HG03442 (cell line): Measurements from ENCODE around the gene NELFA.

ENCODE experiments used
- ATAC-seq: cut with Tn5 transposase; IDR thresholded peaks from one replicate; pipeline ENCODE4 v1.9.1; 2021; ENCODE audit warnings: mild to moderate bottlenecking, moderate library complexity; ENCODE audit not compliant: unreplicated experiment

Gene NELFA

DNA sequence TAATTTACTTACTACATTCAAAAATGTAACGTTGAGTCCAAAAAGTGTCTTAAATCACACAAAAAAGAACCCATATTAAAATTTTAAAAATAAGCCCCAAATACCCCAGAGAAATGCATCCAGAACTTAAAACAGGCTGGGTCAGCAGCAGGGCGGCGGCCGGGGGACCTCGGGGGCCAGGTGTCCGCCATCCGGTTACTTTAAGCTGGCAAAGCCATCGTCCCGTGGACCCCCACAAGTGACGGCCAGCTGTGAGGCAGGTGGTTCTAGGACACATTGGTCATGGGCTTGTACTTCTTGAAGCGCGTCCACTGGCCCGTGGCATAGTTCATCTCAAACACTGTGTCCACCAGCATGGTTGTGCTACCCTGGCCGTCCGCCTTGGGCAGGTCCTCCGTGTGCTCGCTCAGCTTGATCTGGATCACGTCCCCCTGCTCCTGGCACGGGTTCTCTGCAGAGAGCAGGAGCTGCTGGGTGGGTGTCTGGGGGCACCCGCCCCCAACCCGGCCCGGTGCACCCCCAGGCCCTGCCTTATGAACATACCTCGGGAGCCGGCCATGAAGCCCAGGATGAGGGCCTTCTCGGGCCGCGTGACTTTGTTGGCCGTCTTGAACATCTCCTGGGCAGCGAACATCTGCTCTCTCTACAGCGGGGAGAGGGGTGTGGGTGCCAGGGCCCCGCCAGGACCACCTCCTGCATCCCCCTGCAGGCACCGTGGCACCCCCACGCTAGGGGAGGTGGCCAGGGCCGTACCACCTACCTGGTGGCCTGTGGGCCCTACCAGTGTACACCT is 25.5 kb downstream of the NELFA start:
- ATAC-seq: no peak

DNA sequence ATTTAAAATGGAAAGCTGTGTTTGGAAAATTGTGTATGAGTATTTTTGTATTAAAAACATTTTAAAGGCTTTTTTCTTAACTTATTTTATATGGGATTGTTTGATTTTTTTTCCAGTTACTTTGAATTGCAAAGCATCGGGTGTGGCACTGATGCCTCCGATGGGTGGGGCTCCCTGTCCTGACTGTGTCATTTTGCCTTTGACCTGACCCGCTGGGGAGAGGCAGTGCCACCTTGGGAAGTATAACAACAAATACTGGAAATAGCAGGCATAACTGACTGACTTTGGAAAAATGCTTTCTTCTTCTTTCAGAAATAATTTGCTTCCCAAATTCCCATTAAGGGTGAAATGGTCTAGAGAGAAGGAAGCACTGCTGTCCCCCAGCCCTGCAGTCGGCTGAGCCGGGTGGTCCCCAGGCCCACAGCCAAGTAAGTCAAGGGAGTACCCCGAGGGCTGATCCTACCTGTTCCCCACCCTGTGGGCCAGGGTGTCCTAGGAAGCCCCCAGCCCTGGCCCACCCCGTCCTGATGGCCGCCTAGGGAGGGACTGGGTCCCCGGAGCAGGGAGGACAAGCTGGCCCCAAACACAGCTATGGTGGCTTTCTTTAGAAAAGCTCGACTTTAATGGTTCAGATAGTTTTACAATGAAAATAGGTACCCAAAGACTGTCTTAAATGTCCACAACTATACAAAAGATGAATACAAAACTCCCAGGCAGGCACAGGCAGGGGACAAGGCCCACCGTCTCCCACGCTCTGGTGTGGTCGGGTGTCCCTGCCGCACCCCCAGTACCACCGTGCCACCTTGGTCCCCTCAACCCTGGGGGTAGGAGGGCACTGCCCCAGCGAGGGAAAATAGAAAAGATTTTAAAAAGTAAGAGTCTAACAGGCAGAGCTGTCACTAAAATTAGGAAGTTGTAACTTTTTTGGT is 26.4 kb downstream of the NELFA start:
- ATAC-seq: no peak

DNA sequence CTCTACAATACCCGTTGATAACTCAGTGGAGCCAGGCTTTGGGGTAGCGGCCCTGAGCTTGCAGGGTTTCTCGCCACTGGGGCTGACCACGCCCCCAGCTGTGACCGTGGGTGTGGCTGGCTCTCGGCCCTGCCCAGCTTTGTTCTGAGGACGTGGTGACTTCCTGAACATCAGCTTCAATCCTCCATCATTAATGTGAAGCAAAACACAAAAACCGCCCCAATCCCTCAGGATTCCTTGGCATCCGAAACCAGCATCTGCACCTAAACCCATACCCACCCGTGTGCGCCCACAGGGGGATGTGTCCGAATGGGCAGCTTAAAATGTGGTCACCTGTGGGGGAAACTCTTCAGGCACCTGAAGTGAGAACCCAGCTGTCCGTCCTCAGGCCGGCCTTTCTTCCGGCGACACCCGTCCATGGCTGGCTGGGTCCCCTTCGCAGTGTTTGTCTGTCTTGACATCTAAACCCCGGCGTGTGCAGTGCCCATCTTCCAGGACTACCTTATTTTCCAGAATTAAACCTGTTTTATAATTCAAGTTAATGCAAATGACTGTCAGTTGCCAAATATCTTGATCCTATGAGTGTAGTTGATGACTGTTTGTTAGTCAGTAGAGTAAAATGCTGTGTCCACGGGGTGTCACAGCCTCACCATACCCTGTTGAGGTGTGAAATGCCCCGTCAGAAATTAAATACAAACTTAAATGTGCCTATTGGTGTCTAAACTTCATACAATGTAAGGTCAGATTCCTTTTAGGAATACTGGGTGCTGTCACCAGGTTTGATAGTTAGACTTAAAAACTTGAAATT is 27.3 kb downstream of the NELFA start:
- ATAC-seq: no peak

DNA sequence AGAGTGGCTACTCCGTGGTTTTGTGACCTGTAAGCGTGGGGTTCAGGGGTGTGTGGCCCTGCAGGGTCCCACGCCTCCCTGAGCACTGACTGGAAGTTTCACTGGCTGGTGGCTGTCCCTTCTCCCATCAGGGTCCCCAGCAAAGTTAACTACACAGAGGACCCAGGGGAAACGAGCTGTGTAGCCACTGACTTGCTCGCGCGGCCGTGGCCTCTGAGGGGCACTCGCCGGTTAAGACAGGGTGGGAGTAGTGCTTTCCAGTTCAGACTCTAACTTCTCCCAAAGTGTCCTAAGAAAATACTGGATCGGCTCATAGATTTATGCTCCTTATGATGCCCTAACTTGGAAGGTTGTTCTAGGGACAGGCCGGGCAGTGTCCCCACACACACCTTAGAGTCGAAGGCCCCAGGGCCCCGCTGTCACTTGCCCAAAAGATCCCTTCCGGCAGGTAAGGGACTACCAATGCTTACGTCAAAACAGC is 28.2 kb downstream of the NELFA start:
- ATAC-seq: no peak

DNA sequence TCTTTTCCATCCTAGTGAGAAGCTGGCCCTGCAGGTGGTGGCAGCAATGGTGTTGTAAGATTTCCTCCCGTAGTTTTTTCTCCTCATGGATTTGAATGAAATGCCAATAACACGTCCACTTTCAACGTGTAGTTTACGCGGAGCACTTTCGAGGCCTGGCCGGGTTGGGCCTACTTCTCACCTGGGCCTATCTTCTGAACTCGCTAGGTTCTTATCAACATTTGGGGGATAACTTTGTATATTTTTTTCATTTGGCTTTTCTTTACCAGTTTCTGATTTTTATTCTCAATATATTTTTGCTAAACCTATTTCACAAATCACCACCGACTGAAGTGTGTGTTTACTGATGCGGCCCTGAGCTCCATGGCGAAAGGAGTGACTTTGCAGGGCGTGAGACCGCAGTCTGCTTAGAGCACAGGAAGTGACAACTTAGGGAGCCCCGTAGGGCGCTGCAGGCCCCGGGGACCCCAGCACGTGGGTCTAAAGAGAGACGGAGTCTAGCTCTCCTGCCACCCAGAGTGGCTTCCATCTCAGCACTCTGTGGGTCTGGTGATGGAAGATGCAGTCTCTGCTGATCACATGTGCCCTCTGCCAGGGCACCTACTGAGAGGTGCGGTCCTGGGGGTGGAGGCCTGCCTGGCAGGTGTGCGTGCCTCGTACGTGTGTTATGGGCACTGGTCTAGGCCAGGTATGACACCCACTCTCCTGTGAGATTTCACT is 29.1 kb downstream of the NELFA start:
- no peak for ATAC-seq

DNA sequence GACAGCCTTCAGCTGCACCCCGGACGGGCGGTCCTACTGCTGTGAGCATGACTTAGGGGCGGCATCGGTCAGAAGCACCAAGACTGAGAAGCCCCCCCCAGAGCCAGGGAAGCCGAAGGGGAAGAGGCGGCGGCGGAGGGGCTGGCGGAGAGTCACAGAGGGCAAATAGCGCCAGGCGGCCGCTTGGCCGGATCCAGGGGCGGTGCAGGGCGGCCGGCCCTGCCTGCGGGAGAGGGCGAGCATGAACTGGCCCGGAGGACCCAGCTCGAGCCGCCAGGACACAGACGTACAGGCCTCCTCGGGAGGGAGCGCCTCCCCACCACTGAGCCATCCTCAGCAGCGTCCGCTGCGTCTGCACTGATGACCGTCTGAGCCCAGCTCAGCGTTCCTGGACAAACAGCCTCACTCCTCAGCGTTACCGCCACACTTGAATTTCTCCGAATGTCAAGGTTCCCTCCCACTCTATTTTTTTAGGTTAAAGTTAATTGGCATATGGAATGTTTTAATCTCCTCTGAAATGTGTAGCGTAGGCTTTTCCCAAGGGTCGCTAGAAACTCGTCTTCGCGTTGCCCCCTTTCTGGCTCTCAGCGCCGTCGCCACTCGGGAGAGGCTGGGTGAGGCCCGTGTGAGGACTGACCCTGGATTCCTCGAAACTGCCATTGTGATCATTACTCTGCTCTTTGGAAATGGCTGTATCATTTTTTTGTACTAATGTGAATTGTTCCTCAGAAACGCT is 29.9 kb downstream of the NELFA start:
- no peak for ATAC-seq

DNA sequence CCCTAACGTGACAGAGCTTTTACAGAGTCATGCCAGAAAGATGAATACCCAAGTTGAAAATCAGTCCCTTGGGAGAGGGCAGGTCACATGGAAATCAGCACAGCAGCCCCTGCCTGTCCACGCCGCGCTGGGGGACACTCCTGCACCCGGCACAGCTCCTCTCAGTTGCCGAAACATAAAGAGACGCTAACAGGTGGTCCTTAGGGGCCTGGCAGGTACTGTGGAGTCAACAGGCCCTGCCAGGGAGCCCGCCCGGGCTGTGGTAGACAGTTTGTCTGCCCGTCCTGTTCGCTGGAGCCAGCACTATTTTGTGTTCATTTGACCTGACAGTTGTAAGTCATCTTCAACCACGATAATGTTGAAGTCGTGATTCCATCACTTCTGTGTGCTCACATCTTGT is 30.5 kb downstream of the NELFA start:
- ATAC-seq: no peak

DNA sequence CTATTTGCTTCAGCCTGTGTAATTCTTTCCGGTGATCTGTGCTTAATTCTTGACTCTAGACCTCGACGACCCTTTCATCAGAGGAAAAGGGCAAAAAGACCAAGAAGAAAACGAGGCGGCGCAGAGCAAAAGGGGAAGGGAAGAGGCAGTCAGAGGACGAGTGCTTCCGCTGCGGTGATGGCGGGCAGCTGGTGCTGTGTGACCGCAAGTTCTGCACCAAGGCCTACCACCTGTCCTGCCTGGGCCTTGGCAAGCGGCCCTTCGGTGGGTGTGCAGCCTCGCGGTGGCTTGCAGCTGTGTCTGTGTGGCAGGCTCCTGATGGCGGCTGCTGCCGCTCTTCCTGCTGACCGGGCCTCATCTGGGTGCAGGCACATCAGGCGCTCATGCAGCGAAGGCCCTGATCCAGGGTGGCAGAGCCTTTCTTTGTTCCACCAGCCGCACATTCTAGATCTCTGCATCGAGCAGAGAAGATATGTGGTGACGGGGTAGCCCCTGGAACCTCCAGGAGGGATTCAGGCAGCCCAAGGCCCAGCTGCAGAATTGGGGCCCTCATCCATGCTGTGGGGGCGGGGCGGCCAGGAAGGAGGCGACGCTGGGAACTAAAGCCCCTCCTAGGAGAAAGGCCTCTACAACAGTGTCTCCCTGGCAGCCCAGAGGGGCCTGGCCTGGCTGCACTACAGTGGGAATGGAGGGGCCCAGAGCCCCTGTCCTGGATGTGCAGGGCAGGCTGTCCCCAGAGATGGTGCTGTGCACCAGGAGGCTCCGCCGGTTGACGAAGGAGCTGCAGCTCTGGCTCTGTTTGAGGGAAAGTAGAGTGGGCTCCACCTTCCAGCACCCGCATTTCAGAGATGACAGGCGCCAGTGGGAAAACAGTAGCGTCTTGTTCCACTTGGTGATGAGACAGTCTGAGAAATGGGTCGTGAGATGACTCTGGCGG is 32.1 kb downstream of the NELFA start:
- no peak for ATAC-seq

DNA sequence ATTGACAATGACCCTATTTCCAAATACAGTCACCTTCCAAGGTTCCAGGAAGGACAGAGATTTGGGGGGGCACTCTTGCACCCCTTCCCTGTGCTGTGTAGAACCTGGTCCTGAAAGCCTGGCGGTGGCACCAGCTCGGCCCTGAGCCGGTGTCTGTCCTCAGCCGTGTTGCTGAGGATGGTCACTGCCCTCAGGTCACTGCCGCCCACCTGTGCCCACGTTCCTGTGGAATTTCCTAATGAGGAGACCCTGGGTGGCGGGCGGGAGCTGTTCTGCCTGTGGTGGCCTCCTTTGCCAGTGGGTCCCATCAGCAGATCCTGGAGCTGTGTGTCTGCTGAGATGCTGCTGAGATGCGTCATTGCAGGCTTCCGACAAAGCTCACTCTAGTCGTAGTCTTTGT is 32.9 kb downstream of the NELFA start:
- ATAC-seq: no peak

DNA sequence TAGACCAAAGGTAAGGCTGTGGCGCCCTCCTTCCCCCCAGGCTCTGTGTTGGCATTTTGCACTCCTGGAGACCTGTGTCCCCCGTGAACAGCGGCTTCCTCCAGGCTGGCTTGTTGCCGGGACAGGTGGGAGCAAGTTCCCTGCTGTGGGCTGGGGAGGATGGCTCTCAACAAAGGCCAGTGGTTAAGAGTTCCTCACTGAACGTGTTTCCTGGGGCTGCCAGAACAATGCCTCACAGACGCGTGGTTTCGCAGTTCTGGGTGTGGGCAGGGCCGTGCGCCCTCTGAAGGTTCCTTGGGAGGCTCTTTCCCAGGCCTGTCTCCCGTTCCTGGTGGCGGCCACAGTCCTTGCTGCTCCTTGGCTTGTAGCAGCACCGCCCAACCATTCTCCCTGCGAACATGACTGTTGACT is 33.4 kb downstream of the NELFA start:
- no peak for ATAC-seq

DNA sequence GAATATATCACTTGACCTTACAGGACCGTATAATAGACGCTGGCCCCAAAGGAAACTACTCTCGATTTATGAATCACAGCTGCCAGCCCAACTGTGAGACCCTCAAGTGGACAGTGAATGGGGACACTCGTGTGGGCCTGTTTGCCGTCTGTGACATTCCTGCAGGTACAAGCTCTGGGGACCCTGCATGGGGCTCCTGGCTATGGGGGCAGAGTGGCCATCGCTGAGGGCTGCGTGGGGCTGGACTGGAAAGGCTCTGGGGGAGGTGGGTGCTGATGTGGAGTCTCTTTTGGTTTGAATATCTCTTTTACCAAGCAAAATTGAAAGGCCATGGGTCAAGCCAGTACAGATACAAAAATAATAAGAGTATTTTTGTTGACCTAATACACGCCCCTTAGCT is 33.9 kb downstream of the NELFA start:
- ATAC-seq: no peak

DNA sequence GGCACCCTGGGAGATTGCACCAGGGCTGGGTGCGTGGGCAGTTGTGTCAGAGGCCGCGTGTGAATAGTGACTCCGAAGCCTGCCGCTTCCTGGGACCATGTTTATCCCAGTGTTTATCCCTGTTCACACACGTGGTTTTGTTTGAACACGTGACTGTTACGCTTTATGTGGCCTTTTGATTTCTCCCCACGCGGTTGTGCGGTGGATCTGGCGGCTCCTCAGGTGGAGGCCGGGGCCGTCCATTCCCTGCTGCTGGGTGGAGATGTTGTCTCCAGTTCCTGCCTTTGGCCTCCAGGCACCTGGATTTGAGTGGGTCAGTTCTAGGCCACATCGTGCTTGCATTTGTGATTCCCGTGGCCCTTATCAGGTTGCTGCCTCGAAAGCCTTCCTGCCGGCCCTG is 35.1 kb downstream of the NELFA start:
- no peak for ATAC-seq

DNA sequence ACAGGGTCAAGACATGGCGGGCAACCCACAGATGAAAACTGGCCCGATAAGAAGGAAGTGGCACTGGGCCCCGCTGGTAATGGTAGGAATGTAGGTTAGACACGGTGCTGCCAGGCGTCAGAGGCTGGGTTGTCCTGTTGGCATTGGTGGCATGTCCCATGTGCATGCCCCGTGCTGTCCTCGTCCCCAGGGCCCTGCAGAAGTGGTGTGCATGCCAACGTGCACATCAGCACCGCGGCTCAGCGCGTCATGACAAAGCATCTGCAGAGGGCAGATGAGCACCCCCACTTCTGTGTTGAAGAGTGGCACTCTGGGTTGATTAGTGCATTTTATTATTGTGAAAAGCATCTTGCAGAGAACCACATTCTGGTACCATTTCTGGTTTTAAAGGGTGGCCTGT is 35.6 kb downstream of the NELFA start:
- no peak for ATAC-seq

DNA sequence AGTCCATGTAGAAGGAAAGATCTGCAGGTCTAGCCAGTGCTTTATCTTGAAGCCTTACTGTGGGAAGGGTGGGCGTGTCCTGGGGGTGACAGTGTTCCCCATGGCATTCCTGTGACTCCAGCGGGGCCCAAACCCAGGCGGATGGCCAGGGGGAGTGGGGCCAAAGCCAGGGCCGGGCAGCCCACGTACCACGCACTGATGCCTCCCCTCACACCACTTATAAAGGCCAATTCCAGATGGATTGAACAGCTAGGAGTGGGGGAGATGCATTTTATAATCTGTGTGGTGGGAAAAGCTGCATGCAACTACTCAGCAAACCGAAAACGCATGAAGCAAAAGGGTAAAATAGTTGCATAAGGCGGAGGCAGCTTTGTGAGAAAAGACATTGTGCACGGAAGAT is 36.4 kb downstream of the NELFA start:
- no peak for ATAC-seq

DNA sequence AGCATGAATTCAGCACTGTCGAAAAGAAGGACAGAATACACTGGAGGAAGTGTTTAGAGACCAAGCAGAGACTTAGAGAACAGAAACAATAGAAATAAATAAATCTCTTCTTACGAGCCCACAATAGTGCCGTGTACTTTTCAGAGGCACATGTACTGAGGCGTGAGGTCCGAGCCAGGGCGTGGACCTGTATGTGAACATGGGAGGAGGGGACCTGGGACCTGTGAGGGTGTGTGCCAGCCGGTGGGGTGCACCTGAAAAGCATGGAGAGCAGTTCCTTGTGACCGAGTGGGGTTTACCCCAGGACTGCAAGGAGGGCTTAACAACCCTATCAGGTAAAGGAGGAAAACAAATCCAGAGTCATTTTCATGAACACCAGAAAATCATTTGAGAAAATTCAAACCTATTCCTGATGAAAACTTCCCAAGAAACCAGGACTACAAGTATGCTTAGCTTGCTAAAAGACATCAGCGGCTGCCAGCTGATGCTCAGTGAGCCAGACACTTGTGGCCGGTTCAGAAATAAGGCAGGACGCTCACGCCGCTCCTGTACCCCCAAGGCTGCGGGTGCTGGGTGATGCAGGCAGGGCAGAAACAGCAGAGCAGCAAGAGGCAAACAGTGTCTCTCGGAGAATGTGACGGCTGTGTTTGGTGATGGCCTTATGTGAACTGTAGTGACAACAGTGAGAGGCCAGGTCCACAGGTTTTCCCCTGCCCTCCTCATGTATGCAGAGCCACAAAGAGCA is 37.1 kb downstream of the NELFA start:
- no peak for ATAC-seq

DNA sequence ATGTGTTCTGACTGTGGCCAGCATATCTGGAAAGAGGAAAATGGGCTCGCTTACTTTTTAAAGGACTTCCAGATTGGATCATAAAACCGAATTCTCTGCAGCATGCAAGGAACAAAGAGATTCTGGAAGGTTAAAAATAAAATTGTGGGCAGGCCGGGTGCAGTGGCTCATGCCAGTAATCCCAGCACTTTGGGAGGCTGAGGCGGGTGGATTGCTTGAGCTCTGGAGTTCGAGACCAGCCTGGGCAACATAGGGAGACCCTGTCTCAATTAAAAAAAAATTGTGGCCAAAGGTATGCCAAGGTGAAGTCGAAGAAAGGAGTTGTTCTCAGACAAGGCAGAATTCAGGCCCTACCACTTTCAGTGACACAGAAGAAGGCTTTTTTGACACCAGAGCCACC is 37.8 kb downstream of the NELFA start:
- no peak for ATAC-seq

DNA sequence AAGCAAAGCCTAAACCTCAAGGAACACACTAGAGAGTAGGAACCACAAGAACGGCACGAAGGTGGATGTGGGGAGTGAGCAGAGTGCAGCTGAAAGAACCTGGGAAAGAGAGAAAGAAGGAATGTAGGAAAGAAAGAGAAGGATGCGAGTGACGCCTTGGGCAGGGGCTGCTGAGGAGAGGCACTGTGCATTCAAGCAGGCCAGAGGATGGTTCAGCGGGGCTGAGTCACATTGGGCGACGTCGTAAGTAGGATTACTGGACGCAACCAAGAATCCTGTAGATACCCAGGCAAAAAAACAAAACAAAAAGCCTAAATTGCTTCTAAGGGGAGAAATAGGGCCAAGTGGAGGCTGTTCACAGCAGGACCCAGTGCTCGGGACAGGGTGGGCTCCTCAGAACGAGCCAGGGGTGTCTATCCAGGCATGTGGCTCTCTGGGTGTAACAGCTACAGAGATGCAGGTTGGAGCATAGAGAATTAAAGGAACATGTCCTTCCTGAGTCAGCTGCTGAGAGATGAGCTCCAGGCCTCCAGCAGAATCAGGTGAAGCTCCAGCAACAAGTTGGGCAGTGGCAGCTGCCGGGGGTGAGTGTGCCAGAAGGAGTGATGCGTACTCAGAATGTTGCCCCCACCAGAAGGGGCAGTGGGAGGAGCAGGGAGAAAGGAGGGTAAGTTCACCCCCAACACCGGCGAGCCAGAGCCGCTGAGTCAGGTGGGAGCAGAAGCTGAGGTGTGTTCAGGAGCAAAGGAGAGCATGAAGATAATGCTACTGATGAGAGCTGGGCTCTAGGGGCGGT is 38.6 kb downstream of the NELFA start:
- ATAC-seq: no peak
